CD1c-positive myeloid dendritic cell (primary cell): ENCODE results near the gene XRCC4.
A peak's percentile ranks its signal among the peaks of the same experiment; 100 is the strongest.

ENCODE experiments used
- DNase-seq: peaks from one replicate; pipeline ENCODE4 v3.0.0-alpha.2; 2016; ENCODE audit errors: extremely low spot score

The XRCC4 gene

GRCh38 chr5:83071286-83072051 lies 5.9 kb upstream of the XRCC4 start:
- no peak for DNase-seq

- no peak for DNase-seq
These were observed 4.4 kb upstream of the XRCC4 start for GRCh38 chr5:83072966-83073365.

DNA sequence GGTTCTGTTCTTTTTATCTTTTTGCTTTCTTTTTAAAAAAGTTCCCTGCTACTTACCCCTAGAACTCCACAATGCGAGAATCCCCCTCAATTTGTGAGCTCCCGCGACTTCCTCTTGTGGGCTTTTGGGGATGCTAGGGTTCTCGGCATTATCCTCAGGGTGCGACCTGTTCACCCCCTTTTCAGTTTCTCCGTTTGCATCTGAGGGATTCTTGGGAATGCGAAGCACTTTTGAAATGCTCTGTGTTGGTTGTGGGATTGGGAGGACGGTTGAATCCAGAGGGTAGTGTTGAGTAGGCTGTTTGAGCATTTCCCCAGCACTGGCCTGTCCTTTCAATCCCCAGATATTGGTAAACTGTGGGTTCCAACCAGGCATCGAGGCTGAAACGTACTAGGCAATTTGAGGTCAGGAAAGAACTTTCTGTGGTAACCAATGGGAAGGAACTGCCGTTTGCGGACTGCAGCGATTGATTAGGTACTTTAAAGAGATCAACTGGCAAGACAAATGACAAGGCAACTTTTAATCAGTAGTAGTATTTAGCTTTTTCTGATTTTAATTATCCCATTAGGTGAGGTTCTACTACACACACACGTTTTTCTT lies 415 bp downstream of the XRCC4 start:
- DNase-seq = peak; percentile 37

DNA sequence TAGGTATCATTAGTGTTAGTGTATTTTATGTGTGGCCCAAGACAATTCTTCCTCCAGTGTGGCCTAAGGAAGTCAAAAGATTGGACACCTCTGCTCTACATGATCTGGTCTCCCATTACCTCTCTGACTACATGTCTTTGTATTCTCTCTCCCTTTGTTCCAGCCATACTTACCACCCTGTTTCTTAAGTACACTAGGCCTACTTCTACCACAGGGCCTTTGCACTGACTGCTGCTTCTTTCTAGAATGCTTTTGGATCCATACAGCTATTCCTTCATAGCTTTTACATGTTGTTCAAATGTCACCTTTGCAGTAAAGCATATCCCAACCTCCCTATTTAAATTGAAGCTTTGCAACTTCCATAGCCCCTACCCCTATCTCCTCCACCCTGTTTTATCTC lies 5.4 kb downstream of the XRCC4 start:
- no peak for DNase-seq

DNA sequence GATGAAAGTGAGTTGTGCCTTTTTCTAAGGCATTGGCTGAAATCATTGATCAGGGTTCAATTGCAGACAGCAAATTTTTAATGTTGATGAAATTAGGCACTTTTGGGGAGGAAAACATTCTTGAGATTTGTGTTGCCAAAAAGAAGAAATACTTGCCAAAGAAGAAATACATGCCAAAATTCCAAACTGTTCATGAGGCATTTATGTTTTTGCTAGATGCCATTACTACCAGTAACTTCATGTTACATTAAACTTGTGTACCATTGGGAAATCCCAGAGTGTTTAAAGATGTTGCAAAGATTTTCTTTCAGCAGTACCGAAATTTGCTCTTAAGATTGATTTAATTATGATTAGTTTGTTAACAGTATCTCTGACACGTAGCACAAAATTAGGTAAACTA lies 7.0 kb downstream of the XRCC4 start:
- no peak for DNase-seq

DNA sequence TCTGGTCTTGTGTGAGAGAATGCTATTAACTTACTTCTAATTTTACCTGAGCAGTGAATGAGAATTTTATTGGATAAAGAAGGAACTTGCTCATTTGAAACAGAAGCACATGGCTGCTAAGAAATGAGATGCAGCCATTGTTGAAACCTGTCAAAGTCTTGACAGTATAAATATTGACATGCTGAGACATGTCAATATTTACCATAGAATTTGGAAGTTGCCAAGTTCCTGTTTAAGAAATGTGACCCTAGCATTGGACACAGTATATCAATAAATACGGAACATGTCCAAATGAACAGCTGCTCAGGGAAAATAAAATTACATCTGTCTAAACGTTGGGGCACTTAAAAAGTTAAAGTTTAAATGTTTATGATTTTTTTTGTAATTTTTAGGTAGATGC lies 7.8 kb downstream of the XRCC4 start:
- DNase-seq = no peak

DNA sequence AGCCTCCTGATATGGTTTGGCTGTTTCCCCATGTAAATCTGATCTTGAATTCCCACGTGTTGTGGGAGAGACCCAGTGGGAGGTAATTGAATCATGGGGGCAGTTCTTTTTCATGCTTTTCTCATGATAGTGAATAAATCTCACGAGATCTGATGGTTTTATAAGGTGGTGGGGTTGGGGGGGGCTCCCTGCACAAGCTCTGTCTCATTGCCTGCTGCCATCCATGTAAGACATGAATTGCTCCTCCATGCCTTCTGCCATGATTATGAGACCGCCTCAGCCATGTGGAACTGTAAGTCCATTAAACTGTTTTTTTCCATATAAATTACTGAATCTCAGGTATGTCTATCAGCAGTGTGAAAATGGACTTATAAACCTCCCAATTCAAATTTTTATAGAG lies 12.8 kb downstream of the XRCC4 start:
- no peak for DNase-seq

GRCh38 chr5:83092619-83093018 lies 15.3 kb downstream of the XRCC4 start:
- DNase-seq = no peak

GRCh38 chr5:83093692-83094091 lies 16.3 kb downstream of the XRCC4 start:
- DNase-seq = no peak

- DNase-seq = no peak
These were observed 18.0 kb downstream of the XRCC4 start for GRCh38 chr5:83095163-83095956.

DNA sequence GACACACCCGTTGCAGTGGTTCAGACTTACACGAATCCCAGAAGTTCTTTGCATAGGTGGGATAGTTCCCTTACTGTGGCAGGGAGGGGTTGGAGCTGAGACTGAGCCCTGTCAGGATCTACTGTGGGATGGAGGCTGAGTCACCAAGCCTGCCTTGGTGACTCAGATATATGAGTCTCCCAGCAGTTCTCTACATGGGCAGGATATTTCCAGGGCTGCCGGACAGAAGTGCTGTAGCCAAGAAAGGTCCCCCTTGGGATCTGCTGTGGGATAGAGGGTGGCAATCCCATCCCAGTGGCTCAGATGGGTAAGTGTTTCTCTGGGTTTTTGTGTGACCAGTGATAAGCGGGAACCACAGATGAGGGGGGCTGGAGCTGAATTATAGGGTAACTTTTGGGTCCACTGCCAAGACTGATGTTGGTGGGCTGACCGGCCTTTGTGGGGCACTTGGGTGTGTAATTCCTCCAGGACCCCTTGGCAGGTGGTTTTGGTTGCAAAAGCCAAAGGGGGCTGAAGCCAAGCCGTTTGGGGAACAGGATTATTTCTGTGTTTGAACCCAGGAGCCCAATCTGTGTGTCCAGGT lies 18.7 kb downstream of the XRCC4 start:
- DNase-seq = no peak

- DNase-seq = no peak
These were observed 19.5 kb downstream of the XRCC4 start for GRCh38 chr5:83096660-83097339.

DNA sequence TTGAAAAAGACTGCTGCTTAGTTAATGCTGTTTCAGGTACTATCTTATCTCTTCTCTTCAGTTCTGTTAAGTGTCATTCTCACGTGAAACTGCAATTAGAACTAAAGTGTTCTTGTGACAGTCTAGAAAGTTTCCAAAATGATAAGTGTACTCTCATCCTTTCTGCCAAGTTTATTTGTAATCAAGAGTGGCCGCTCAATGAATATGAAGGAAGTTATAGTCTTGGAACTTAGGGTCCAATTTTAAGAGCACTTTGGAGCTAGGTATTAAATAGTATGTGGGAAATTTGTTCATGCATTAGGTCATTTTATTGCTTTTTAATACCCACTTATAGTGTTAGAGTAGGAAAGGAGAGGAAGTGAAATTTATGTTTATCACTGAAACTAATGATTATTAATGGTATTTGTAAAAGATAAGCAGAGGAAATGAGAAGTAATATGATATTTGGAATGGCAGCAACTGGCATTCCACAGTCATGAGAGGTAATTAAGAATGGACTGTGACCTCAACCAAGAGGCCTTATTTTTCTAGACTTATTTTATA lies 20.4 kb downstream of the XRCC4 start:
- no peak for DNase-seq

- no peak for DNase-seq
These were observed 21.7 kb downstream of the XRCC4 start for GRCh38 chr5:83099001-83099400.

DNA sequence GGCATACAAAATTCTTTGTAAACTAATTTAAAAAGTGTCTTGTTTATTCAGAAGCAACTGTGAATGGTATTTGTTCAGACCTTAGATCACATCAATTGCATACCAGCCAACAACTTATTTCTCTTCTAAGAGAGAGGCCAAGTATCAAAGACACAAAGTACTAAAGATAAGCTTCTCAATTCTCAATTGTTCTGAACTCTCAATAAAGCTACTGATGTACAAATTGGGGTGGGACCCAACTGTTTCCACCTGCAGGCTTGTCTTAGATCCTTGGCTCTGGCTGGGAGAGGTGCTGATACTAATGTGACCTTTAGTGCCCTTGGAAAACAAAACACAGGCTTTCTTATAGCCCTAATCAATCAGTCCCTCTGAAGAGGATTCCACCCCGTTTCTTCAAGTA lies 22.1 kb downstream of the XRCC4 start:
- DNase-seq = no peak

DNA sequence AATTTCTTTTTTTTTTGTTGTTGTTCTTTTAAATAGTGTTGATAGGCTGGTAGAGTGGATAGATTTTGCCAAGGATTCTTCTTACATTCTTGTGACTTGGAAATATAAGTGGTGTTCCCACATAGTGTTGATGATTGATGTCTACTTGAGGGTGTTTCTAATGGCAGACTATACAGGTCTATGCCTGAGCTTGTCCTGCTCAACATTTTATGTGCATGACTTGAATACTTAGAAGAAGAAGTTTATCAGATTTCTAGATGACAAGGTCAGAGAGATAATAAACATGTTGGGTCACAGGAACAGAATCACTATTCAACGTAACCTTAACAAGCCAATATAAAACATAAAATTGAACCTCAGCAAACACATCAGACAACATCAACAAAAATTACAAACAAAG lies 24.2 kb downstream of the XRCC4 start:
- DNase-seq = no peak

DNA sequence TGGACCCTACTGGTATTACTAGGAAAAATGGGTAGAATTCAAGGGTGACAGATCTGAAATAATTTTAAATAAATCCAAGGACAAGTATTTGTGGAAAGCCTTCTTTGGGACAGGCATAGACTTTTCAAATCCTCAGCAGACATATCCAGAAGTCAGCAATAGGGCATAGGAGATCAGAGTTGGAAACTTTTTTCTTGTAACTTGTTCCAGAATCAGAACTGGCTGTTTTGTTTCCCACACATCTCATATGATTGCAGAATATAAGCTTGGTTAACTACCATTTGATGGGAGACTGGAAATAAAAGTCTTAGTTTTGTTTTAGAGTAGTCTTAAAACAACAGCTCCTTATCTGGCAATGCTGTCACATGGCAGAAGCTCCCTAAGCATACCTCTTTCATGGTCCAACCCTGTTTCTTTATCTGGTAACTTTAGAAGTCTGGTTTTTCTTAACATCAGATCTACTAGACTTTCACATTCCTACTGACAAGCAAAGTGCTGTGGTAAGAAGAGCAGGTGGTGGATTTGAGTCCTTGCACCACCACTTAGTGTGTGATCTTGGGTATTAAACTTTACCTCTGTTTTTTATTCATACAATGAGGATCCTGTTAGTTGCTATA lies 25.1 kb downstream of the XRCC4 start:
- DNase-seq = no peak

DNA sequence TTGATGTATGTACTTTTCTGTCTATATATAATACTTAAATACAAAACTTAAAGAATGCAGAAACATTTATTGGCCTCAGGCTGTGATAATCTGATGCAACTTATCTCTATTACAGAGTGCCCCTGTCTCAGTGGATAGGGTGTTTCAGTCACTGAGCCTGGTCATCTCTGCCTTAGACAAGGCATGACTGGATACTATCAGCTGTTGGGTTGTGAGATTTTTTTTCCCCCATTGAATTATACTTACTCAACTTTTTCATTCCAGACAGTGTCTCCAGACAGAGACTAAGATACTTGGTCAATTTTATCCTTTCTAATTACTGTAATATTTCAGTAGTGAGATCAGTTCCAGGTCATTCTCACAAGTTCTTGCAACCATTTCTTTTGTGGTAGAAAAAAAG lies 26.7 kb downstream of the XRCC4 start:
- DNase-seq = no peak

GRCh38 chr5:83107692-83108420 lies 30.5 kb downstream of the XRCC4 start:
- no peak for DNase-seq

GRCh38 chr5:83109380-83109779 lies 32.0 kb downstream of the XRCC4 start:
- DNase-seq = no peak

DNA sequence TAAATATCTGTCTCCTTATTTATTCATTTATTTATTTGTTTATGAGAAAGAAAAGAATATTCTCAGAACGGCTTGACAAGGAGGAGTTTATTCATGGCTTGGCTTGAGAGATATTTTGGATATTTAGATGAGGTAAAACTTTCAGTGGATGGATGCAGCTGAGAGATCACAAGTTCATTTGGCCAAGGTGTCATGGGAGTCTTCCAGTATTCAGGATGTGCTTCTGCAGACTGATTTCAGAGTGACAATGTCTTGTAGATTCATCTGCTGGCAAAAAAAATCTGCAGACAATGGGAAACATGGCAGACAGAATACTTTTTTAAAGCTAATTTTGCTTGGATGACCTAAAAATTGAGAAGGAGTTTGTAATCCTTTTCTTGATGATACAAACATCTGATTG lies 38.5 kb downstream of the XRCC4 start:
- DNase-seq = no peak
